GM19324 (cell line): ENCODE measurements around the gene IMP3.
"Not testable (repeated sequence)": the region's sequence is repeated elsewhere in the genome, so short reads cannot be mapped to it uniquely, and the experiment has no call there.

ENCODE experiments used
- ATAC-seq: cut with Tn5 transposase; IDR thresholded peaks from one replicate; pipeline ENCODE4 v1.9.1; 2021; ENCODE audit warnings: mild to moderate bottlenecking, moderate library complexity; ENCODE audit not compliant: unreplicated experiment, low FRiP score

Gene IMP3

GRCh38 chr15:75651810-75652543, 12.0 kb upstream of the IMP3 start:
- no peak for ATAC-seq

- no peak for ATAC-seq
These were observed 11.1 kb upstream of the IMP3 start for GRCh38 chr15:75650908-75651809.

GRCh38 chr15:75649848-75650247, 9.8 kb upstream of the IMP3 start:
- ATAC-seq, result no peak

GRCh38 chr15:75649045-75649761, 9.2 kb upstream of the IMP3 start:
- ATAC-seq, result no peak

- ATAC-seq, result no peak
These were observed 8.4 kb upstream of the IMP3 start for GRCh38 chr15:75648156-75649000.

GRCh38 chr15:75647370-75648155, 7.5 kb upstream of the IMP3 start, which contains the start of gene SNX33:
Gene SNX33, plus strand, starts transcription at chr15:75647912. Its CDS starts 1,191 bp downstream, at chr15:75649103.
- ATAC-seq, result no peak

- ATAC-seq, result no peak
These were observed 6.9 kb upstream of the IMP3 start for GRCh38 chr15:75646944-75647364.

- no peak for ATAC-seq
These were observed 6.3 kb upstream of the IMP3 start for GRCh38 chr15:75646112-75646943.

GRCh38 chr15:75644376-75644775, 4.4 kb upstream of the IMP3 start:
- no peak for ATAC-seq

- no peak for ATAC-seq
These were observed 1.6 kb upstream of the IMP3 start for GRCh38 chr15:75641603-75642002.

- no peak for ATAC-seq
These were observed 1.1 kb upstream of the IMP3 start for GRCh38 chr15:75641179-75641503.

- peak; percentile 33 for ATAC-seq
These were observed 607 bp upstream of the IMP3 start for GRCh38 chr15:75640483-75641178.

GRCh38 chr15:75639191-75639708, 774 bp downstream of the IMP3 start:
- ATAC-seq, result no peak

GRCh38 chr15:75637245-75638009, 2.6 kb downstream of the IMP3 start:
- ATAC-seq, result no peak

GRCh38 chr15:75636026-75636425, 4.0 kb downstream of the IMP3 start:
- no peak for ATAC-seq

GRCh38 chr15:75633922-75634321, 6.1 kb downstream of the IMP3 start:
- not testable (repeated sequence) for ATAC-seq

- ATAC-seq, result no peak
These were observed 8.1 kb downstream of the IMP3 start for GRCh38 chr15:75631935-75632334.
